UCSD-AML1 (cell line): Measurements from ENCODE around the gene C1QTNF2.

Experiments
- DNase-seq: peaks from one replicate; lab custom pipeline; 2025; ENCODE audit not compliant: unreplicated experiment; lab: John Stamatoyannopoulos, UW

Gene C1QTNF2

DNA sequence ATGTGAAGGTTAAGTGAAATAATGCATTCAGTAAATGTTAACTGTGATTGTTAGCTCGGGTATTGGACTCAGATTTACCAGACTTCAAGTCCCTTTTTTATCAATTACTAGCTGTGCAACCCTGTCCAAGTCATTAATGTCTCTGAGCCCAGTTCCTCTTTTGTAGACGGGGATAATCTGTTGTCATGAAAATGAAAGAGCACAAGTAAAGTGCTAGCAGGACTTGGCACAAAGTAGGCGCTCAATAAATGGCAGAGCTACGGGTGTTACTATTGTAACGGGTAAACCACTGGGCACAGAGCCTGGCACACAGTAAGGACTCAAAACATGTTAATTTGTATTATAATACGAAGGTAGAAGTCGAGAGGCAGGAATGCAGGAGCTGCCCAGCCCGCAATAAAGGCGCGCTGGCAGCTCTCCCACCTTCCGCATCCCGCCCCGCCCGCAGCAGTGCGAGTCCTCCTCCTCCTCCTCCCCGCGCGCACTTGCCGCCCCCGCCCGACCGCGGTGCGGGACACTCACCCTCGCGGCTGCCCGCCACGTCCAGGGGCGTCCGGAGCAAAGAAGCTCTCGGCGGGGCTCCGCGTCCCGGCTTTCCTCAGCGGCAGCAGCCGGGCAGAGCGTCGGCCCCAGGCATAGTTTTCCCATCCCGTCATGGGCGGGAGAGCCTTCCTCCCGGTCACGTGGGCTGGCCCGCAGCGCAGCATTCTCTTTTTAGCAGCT, at the start of gene C1QTNF2:
TSS of gene C1QTNF2 (minus strand) at position 637 of the 723 bp plus-strand sequence. CDS start 15,615 bp downstream, outside the sequence.
- no peak for DNase-seq

DNA sequence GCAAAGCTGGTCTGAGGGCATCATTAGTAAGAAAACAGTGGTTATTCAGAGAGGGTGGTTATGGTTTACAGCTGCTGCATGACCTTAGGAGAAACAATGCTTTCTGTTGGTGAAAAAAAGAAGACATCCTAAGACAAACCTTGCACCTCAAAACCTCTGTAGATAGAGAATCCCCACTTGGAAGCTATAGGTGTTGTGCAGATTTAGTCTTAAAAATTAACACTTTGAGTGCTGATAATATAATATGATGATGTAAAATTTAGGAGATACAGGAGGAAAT, 49.8 kb upstream of the C1QTNF2 start:
- DNase-seq = no peak

DNA sequence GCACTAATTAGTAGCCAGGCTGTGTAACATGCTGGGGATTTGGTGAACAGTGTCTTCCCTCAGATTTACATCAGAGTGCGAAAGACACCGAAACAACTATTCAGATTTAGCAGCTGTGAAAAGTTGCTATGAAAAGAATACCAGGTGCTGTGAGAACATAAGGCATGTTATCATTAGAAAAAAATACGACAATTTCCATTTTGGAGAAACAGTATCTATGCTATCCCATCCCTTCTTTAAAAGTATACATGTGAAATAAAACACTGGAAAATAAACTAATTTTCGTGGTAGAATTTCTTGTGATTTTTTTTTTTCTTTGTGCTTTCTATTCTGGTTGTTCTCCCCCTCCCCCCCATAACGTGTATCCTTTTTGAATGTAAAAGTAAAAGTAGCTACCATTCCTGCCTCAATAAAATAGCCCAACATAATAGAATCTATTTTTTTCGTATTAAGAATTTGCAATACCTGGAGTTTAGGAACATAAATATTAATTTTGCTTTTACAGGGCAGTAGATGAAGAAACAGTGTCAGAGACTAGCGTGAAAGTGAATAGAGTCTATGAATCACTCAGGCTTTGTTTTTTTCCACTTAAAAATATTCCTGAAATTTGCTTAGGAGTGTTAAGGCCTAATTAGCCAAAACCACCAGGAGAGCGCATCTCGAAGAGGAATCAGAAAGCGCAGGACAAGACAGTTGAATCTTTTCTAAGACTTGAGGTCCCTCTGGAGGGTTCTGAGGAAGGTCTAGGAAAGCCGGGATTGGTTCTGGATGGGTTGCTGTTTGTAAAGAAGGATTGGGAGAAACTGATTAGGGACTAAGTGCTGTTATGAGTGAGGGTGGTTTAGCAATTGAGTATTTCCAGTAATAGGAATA, 49.3 kb upstream of the C1QTNF2 start:
- no peak for DNase-seq

DNA sequence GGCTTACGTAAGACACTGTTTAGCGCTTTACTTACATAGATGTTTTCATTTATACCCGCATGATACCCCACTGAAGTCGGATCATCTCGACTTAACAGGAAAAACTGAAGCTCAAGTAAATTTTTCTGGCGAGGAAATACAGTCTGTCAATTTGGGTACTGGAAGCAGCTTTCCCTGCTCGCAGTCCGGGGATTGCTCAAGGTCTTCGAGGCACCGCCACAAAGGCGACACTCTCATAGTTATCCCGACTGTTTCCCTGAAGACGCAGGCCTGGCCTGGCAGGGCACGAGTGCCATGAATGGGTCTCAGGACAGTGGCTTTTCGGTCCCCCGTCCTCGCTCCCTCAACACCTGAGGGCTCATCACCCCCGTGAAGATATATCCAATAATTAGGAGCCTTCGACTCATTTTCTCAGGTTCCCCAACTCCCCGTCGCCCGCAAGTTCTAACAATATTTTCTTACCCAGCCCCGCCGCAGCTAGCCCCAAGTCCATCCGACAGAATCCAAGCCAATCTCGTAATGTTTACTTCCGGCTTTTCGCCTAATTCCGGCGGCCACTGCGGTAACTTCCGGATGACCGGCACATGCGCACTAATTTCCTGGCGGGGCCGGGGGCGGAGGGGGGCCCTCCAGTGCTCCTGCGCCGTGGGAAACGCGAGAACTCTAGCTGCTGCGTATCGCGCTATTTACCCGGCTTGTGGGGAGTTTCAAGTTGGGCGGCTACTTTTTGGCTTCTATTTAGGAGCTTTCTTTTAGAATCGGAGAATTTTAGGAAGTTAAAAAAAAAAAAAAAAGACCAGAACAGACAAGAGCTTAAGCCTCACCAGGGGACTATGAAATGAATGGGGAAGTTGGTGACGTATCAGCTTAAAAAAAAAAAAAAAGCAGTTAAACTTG, 48.4 kb upstream of the C1QTNF2 start, which contains the start of gene SLU7:
TSS of gene SLU7 (minus strand) at position 521 of the 897 bp plus-strand sequence. CDS start 3,787 bp downstream, outside the sequence.
- DNase-seq = peak; percentile 95

- peak; percentile 87 for DNase-seq
Observed at GRCh38 chr5:160399402-160400353, 29.3 kb upstream of the C1QTNF2 start, which contains the start of gene FAM200C. Gene FAM200C, minus strand, starts transcription at chr5:160400054. Its CDS starts 4,564 bp downstream, at chr5:160395490.

GRCh38 chr5:160398806-160399205, 28.4 kb upstream of the C1QTNF2 start:
- no peak for DNase-seq

GRCh38 chr5:160397492-160397891, 27.1 kb upstream of the C1QTNF2 start:
- DNase-seq = no peak

- DNase-seq = no peak
Observed at GRCh38 chr5:160395111-160395510, 24.7 kb upstream of the C1QTNF2 start.

DNA sequence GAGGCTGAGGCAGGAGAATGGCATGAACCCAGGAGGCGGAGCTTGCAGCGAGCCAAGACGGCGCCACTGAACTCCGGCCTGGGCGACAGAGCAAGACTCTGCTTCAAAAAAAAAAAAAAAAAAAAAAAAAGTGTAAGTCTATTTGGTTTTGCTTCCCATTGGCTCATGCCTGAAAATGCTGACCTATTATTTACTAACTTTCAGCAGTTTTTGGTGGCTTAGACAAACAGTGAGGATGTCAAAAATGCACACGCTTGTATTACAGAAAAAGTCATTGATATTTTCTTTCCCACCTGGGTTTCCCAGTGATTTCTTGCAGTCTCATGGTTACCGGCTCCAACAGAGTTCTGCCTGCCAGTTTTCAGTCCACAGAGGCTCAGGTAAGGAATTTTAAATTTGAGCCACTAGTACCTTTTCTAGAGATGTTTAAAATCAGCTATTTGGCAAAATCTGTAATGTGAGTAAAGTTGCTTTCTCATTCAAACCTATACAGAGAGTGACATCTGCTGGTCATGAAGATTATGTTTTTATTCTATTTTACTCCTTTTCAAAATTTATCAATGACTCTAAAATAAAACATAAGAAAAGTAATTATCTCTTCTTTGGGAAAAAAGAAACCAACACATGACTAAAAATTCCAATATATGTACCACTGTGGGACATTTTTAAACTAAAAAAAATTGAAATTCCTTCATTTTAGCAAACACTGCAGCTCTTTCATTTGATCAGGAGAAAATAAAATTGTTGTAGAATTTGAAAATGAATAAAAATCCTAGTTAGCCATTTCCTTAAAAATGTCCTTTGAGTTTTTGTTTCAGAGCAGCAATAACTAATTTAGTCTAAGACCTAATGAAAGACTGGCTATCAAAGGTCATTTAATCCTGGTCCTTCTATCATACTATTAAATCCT, 20.6 kb upstream of the C1QTNF2 start:
- DNase-seq = no peak

GRCh38 chr5:160387445-160387844, 17.0 kb upstream of the C1QTNF2 start:
- no peak for DNase-seq

DNA sequence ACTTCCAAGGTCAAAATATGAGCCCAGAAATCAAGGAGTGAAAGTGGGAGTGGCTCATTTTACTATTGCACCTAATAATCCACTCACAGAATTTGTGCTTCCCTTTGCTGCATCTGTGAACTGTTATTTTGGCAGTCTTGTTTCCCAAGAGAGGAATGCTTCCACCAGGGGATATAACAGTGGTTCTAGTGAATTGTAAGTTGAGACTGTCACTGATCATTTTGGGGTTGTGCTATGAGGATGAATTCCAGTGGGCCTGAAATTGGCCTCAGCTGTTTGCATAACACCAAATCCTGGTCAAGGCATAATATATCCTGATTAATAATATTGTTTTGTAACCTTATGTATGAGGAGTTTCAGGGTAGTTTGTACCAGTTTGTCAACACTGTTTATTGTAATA, 15.1 kb upstream of the C1QTNF2 start:
- DNase-seq = no peak

DNA sequence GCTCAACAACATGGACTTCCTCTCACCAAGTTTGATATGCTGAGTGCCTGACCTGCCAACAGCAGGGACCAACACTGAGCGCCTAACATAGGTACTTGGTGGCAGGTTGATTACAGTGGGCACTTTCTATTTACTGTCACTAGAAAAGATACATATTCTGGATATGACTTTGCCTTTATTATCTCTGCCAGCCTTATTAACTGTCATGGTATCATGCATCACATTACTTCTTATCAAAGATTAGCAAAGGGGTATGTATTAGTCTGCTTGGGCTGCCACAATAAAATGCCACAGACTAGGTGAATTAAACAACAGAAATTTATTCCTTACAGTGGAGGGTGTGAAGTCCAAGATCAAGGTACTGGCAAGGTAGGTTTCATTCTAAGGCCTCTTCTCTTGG, 14.3 kb upstream of the C1QTNF2 start:
- no peak for DNase-seq

GRCh38 chr5:160382346-160382745, 11.9 kb upstream of the C1QTNF2 start:
- DNase-seq = no peak

DNA sequence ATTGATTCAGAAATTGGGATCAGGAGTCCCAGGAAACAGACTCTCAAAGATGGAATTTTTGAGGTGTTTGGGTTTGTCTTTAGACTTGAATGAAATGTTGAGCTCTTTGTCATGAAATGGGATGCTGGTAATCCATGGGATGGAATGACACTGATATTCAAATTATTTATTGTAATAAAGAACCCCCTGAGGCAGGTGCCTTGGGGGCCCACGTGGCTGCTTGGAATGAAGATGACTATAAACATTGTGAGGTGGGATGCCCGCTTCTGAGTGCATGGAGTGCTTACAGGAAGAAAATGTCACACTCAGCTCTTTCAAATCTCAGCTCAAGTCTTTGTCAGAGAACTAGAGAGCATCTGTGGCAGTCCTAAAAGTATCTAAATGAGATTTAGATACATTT, 9.6 kb upstream of the C1QTNF2 start:
- DNase-seq = no peak

DNA sequence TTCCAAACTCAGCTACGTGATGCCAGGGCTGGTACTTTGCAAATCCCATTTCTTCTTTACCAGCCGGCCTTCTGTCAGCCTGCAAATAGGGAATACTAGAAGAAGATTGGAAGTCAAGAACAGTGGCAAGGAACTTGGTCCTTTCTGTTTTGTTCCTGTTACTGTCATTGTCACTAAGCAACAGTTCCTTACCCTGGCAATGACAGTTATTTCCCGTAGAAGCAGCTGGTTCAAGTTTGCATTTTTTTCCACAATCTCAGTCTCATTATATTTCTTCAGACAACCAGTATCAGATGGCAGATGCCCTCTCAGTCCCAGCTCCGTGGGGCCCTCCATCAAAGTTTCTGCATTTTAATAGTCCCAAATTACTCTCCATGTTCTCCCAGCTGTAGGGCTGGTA, 9.1 kb upstream of the C1QTNF2 start:
- DNase-seq = no peak

GRCh38 chr5:160378330-160378729, 7.9 kb upstream of the C1QTNF2 start:
- DNase-seq = no peak

- no peak for DNase-seq
Observed at GRCh38 chr5:160377651-160378050, 7.2 kb upstream of the C1QTNF2 start.

DNA sequence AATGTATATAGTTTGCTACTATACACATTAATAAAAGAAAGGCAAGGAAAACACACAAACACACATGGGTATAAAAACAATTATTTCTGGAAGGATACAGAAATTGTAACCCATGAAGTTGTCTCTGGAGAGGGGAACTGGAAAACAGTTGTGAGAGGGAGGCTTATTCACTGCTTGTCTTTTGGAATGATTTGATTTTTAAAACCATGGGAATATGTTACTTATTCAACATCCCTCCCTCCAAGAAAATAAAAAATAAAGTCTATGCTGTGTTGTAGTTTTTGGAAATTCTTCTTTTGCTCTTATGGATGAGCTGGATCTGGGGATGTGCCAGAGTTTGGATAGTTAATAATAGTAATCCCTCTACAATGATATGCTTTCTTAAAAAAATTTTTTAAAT, 6.0 kb upstream of the C1QTNF2 start:
- no peak for DNase-seq

DNA sequence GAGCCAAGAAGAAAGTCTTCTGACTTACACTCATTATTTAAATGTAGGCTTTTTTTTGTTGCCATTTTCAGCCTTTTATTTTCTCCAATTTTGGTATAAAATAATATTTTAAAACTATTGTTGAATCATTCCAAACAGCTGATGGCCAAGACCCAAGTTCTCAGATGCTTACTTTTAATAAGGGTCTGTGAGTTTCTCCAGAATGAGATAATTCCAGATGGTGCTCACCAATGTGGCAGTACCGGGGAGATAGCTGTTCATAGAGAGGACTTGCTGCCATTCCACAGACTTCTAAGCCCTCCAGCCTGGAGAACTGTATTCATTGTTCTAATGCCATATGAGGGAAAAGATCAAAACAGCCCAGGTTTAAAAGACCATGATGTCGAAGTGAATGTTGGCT, 5.3 kb upstream of the C1QTNF2 start:
- DNase-seq = no peak
